GM15510 (cell line): ENCODE measurements around the gene PTGR1.

Experiments
- POLR2A ChIP-seq: IDR thresholded peaks from 3 replicates; pipeline ENCODE4 v1.6.1; 2011; ENCODE audit warnings: borderline replicate concordance; ENCODE audit not compliant: insufficient read length; ENCODE audit errors: extremely low read depth

The PTGR1 gene

GRCh38 chr9:111628411-111628810 is 29.0 kb upstream of the PTGR1 start:
- no peak for TF ChIP-seq POLR2A

GRCh38 chr9:111627260-111627963 is 28.0 kb upstream of the PTGR1 start:
- no peak for TF ChIP-seq POLR2A

GRCh38 chr9:111622626-111623025 is 23.2 kb upstream of the PTGR1 start:
- TF ChIP-seq POLR2A, result no peak

- TF ChIP-seq POLR2A, result no peak
Measured at GRCh38 chr9:111621895-111622480, 22.5 kb upstream of the PTGR1 start.

GRCh38 chr9:111615928-111616327 is 16.5 kb upstream of the PTGR1 start:
- no peak for TF ChIP-seq POLR2A

GRCh38 chr9:111613436-111614040 is 14.1 kb upstream of the PTGR1 start:
- no peak for TF ChIP-seq POLR2A

- TF ChIP-seq POLR2A, result no peak
Measured at GRCh38 chr9:111610845-111611244, 11.4 kb upstream of the PTGR1 start.

- no peak for TF ChIP-seq POLR2A
Measured at GRCh38 chr9:111610149-111610548, 10.7 kb upstream of the PTGR1 start.

GRCh38 chr9:111605041-111605559 is 5.7 kb upstream of the PTGR1 start:
- TF ChIP-seq POLR2A, result no peak

GRCh38 chr9:111604054-111604615 is 4.7 kb upstream of the PTGR1 start:
- no peak for TF ChIP-seq POLR2A

- no peak for TF ChIP-seq POLR2A
Measured at GRCh38 chr9:111603041-111603440, 3.6 kb upstream of the PTGR1 start.

GRCh38 chr9:111601237-111602018 is 2.0 kb upstream of the PTGR1 start:
- no peak for TF ChIP-seq POLR2A

GRCh38 chr9:111599955-111600343 is 502 bp upstream of the PTGR1 start:
- no peak for TF ChIP-seq POLR2A

- TF ChIP-seq POLR2A, result no peak
Measured at GRCh38 chr9:111598733-111599091, 735 bp downstream of the PTGR1 start.
